ENCODE measurements around the gene ZC3H12A. TPM values are rescaled to one million over a fixed set of nuclear protein-coding genes. Genes with fewer than 3 reads are reported as not detected.

The ZC3H12A gene
- 1.0 TPM for polyA plus RNA-seq (ENCODE audit: insufficient read length)

GRCh38 chr1:37474046-37474696, at the start of gene ZC3H12A:
Gene ZC3H12A (plus strand): TSS chr1:37474580. CDS start chr1:37475497, 917 bp downstream.
- peak; percentile 58 for DNase-seq (ENCODE audit: low read depth)

DNA sequence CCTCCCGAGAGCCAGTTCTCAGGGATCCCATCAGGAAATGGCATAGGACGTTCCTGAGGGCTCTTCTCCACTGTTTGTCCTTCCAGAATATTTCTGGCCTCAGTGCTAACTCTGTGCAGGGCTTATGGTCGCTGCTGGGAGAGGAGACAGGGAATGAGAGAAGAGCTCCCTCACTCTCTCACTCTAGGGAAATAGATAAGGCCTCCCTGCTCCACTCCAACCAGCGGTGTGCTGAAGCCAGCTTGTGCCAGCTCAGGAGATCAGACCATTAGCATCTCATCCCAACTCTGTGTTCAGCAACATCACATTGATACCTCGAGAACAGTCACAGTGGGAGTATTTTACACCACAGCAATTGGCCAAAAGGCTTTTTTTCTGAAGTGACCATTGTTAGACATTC, 49.2 kb upstream of the ZC3H12A start:
- no peak for DNase-seq (ENCODE audit: low read depth)

GRCh38 chr1:37429029-37429428, 45.4 kb upstream of the ZC3H12A start:
- DNase-seq (ENCODE audit: low read depth), result no peak

GRCh38 chr1:37430103-37430985, 44.0 kb upstream of the ZC3H12A start:
- no peak for DNase-seq (ENCODE audit: low read depth)

GRCh38 chr1:37432716-37433115, 41.7 kb upstream of the ZC3H12A start:
- no peak for DNase-seq (ENCODE audit: low read depth)

- no peak for DNase-seq (ENCODE audit: low read depth)
Observed at GRCh38 chr1:37433171-37433570, 41.2 kb upstream of the ZC3H12A start.

- DNase-seq (ENCODE audit: low read depth), result no peak
Observed at GRCh38 chr1:37434292-37435225, 39.8 kb upstream of the ZC3H12A start.

- no peak for DNase-seq (ENCODE audit: low read depth)
Observed at GRCh38 chr1:37437087-37437486, 37.3 kb upstream of the ZC3H12A start.

GRCh38 chr1:37438037-37438868, 36.1 kb upstream of the ZC3H12A start:
- no peak for DNase-seq (ENCODE audit: low read depth)

- DNase-seq (ENCODE audit: low read depth), result no peak
Observed at GRCh38 chr1:37438869-37439343, 35.5 kb upstream of the ZC3H12A start.

DNA sequence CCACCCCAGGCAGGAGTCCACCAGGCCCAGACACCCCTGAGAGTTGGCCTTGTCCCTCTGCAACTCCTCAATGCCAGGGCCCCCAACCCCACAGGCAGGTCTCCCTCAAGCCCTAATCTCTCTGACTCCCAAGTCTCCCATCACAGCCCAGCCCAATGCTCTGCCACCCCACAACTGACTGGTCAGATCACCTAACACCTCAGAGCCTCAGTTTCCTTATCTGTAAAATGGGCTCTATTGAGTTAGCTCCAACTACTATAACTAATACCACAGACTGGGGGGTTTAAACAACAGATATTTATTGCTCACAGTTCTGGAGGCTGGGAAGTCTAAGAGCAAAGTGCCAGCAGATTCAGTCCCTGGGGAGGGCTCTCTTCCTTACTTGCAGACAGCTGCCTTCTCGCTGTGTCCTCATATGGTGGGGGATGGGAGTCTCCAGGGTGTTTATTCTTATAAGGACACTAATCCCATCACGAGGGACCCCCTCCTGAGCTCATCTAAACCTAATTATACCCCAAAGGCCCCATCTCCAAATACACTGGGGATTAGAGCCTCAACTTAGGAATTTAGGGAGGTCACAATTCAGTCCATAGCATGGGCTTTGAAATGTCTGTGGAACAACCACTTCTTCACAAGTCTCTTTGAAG, 34.9 kb upstream of the ZC3H12A start:
- DNase-seq (ENCODE audit: low read depth), result no peak

DNA sequence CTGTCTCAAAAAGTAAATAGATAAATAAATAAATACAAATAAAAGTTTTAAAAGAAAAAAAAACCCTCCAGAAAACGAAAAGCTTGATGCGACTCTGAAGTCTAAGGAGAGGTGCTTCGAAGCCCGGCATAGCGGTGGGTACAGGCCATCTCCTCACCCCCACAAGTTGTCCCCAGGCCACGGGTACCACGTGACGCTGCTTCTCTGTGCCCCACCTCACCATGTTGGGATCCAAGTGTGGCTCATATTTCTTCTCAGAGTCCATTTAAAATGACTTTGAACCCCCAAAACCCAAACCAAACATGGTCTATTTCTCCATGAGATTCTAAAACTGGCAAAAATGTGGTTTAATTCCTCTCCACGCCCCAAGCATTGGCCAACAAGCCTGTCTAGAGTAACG, 32.9 kb upstream of the ZC3H12A start:
- no peak for DNase-seq (ENCODE audit: low read depth)

DNA sequence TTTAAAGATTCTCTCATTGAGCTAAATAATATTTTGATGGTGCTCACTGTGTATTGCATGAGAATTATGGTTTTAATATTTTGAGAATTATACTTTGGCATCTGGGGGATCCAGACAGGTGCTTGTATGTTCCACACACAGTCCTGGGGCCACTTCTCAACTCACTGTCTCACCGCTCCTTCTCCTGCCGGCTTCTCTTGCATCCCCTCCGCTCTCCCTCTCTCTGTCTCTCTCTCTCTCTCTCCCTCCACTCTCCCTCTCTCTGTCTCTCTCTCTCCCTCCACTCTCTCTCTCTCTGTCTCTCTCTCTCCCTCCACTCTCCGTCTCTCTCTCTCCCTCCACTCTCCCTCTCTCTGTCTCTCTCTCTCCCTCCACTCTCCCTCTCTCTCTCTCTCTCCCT, 32.2 kb upstream of the ZC3H12A start:
- DNase-seq (ENCODE audit: low read depth), result no peak

- no peak for DNase-seq (ENCODE audit: low read depth)
Observed at GRCh38 chr1:37442644-37443043, 31.7 kb upstream of the ZC3H12A start.

DNA sequence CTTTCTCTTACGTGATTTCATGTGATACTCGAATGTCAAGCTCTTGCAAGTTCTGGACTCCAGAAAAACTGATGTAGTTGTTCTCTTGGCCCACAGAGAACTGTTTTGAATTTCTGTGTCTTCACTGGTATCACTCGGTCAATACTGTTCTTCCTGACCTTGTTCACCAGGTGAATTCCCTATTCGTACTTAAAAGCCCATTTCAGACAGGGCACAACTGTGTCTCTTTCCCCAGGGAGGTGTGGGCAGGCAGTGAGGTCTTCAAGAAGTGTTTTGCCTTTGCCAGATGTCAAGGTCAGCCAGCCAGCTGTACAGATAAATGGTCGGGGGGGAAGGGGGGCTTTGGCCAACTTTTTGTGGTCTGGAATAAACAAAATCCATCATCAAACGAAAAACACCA, 27.5 kb upstream of the ZC3H12A start:
- DNase-seq (ENCODE audit: low read depth), result no peak

GRCh38 chr1:37448185-37448584, 26.2 kb upstream of the ZC3H12A start:
- no peak for DNase-seq (ENCODE audit: low read depth)

DNA sequence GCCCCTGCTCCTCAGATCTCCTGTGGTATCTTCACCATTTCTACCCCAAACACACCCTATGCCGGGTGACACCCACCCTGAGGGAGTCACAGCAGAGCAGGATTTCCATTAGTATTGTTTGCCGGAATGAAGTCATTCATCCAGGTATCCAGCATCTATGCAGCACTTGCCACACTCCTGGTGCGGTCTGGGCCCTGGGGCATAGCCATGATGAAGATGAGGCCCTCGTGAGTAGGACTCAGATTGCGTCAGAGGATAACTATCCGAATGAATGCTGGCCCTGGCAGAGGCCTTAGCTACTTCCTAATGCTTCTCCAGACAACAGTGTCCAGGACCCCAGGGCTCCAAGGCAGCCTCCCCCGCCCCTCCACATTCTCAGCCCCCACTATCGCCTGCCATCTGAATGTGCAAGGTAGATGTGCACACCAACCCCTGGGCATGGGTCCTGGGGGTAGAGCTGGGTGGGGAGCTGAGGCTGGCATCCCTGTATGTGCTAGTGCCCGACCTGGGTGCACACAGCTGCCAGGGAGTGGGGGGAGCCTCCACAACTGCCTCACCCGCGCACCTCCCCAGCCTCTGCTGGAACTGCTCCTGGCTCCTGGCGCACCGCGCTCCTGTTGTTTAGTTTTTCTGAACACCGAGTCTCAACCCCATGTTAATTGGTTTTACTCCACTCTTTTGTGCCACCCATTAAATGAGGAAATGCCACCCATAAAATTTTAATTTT, 25.5 kb upstream of the ZC3H12A start:
- DNase-seq (ENCODE audit: low read depth), result no peak

DNA sequence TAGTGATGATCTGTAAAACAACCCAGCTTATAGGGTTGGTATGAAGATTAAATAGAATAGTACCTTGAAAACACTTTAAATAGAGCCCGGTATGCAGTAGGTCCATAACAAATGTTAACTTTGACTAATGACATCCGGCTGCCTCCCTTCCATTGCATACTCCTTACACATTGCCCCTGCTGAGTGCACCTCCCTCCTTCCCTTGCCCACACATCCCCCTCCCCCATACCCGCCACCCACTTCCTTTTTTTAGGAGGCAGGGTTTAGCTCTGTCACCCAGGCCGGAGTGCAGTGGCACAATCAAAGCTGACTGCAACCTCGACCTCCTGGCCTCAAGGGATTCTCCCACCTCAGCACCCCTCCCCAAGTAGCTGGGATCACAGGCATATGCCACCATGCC, 24.4 kb upstream of the ZC3H12A start:
- no peak for DNase-seq (ENCODE audit: low read depth)

- no peak for DNase-seq (ENCODE audit: low read depth)
Observed at GRCh38 chr1:37452416-37452815, 22.0 kb upstream of the ZC3H12A start.

DNA sequence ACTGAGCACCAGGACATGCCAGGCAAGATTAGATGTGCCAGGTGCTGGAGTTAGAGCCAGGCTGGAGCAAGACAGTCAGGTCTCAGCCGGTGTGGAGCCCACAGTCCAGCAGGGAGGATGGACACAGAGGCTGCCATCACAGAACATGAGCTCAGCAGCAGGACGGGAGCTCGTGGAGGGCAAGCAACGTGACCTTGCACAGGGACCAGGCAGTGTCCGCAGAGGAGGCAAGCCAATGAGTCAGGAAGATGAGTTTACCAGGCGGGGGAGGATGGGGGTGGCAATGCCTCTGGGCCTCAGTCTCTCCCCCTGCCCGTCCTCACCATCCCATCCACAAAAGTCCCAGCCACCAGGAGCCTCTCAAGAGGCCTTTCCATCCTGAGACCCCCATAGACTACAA, 20.7 kb upstream of the ZC3H12A start:
- no peak for DNase-seq (ENCODE audit: low read depth)

Measured in forelimb muscle (tissue), 1 donor.